GM21360 (cell line): Measurements from ENCODE around the gene LSM4.
"Not testable (repeated sequence)": the region's sequence is repeated elsewhere in the genome, so short reads cannot be mapped to it uniquely, and the experiment has no call there.

ENCODE experiments used
- ATAC-seq: cut with Tn5 transposase; IDR thresholded peaks from one replicate; pipeline ENCODE4 v1.9.1; 2021; ENCODE audit warnings: mild to moderate bottlenecking, moderate library complexity; ENCODE audit not compliant: unreplicated experiment

Gene LSM4

GRCh38 chr19:18340990-18341868 is 18.4 kb upstream of the LSM4 start:
- ATAC-seq: no peak

GRCh38 chr19:18340190-18340989 is 17.5 kb upstream of the LSM4 start, which contains the start of gene PGPEP1:
Gene PGPEP1, plus strand, starts transcription at chr19:18340598. Its CDS starts 84 bp downstream, at chr19:18340682.
- no peak for ATAC-seq

GRCh38 chr19:18339723-18340122 is 16.8 kb upstream of the LSM4 start:
- ATAC-seq: no peak

DNA sequence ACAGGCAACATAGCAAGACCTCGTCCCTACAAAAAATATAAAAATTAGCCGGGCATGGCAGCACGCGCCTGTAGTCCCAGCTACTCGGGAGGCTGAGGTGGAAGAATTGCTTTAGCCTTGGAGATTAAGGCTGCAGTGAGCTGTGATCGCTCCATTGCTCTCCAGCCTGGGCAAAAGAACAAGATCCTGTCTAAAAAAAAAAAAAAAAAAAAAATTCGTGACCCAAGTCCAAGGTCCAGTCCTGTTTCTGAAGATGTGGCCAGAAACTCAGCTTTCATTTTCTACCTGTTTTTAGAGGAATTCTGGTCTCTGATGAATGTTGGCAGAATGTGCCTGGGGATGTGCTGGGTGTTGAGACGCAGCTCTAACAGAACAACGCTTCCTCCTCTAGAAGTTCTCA is 15.7 kb upstream of the LSM4 start:
- no peak for ATAC-seq

GRCh38 chr19:18336121-18336520 is 13.2 kb upstream of the LSM4 start:
- ATAC-seq: no peak

GRCh38 chr19:18333680-18334079 is 10.8 kb upstream of the LSM4 start:
- ATAC-seq: no peak

- ATAC-seq: no peak
Measured at GRCh38 chr19:18332917-18333530, 10.1 kb upstream of the LSM4 start.

DNA sequence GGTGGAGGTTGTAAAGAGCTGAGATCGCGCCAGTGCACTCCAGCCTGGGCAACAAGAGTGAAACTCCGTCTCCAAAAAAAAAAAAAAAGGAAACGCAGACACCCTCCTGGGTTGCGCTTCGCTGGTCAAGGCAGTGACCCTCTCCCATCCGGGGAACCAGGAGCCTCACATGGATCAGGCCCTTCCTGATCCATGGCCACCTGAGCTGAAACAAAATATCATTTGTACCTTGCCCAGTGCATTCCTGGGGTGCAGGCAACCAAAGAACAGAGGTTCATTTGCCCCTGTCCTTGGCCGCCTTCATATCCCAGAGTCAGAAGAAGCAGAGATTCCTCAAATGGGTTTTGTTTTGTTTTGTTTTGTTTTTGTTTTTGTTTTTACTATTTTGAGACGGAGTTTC is 8.0 kb upstream of the LSM4 start:
- no peak for ATAC-seq

GRCh38 chr19:18329035-18329376 is 6.1 kb upstream of the LSM4 start:
- ATAC-seq: no peak

DNA sequence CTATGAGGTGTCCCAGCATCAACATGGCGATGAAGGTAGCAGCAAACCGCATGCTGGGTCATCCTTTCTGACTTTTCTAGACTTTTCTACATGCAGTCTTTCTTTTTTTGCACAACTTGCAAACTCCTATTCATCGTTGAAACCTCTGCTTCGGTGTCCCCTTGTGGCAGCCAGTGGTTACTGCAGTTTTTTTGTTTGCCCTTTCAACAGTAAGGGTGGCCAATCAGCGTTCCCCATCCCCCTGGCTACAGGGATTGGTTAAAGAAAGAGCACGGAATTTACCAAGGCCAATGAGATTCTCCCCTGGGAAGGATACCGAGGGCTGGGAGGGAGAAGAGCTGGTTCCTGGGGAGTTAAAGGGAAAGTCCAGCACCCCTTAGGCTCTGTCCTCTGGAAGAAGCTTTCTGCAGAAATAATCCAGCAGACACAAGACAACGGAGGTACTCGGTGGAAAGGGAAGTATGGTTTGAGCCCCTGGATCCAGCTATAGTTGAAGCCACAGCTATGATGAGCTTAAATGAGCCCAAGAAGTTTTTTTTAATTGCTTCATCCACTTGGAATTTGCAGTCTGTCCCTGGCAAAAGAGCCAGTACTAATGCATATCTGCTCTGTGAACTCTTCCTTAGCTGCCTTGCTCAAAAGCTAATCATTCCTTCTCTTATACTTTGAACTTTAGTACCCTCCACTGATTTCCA is 5.6 kb upstream of the LSM4 start:
- peak; percentile 87 for ATAC-seq

DNA sequence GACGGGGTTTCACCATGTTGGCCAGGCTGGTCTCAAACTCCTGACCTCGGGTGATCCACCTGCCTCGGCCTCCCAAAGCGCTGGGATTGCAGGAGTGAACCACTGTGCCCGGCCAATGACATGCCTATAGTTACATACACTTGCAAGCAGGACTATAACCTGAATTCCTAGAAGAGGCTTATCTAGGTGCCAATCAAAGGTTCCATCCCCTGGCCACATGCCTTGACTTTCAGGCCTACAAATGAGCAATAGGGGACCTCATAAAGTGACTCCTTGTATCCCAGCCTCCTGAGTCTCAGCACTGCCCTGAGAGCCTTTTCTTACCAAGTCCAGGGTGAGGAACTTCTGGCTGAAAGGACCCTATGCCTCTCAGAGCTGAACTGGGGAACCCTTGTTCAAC is 3.9 kb upstream of the LSM4 start:
- ATAC-seq: no peak

- not testable (repeated sequence) for ATAC-seq
Measured at GRCh38 chr19:18324373-18324731, 1.5 kb upstream of the LSM4 start.

DNA sequence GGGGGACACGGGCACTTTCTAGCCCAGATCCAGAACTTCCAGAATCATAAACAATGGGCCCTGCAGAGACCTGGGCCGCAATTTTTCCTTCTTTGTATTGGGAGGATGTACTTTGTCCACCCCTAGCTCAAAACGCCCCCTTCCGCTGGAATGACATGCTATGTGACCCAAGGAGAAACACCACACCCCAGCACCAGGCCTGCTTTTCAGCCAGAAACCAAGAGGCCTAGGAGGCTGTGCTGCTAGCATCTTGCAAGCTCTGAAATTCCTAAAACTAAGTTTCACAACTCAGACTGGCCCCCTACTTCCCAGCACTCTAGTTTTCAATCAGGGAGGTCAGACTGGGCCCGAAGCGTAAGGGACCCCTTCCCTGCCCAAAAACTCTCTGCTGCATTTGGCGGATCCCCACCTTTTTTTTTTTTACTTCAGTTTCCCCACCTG is 538 bp downstream of the LSM4 start:
- ATAC-seq: no peak

- ATAC-seq: no peak
Measured at GRCh38 chr19:18321734-18322102, 1.2 kb downstream of the LSM4 start.

- no peak for ATAC-seq
Measured at GRCh38 chr19:18320865-18321733, 1.8 kb downstream of the LSM4 start.

DNA sequence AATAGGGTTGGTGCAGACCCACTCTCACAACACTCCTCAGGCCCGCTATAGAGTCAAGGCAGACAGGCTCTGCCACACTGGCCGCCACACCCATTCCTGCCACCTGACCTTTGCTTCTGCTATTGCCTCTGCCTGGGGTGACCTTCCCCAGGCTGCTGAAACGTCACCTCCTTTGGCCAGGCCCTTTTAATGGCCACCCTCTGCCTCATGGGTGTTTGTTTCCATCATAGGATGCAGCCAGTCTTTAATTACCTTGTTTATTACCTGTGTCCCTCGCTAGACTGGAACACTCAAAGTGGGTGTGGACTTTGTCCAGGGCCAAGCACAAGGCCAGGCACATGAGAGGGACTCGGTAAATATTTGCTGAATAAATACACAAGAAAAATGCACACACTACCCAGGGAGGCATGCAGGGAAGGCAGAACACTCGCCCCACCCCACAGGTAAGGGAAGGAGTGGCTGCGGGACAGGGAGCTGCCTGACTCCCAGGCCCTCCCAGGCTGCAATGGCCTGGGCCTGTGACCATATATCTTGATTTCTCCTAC is 3.2 kb downstream of the LSM4 start:
- no peak for ATAC-seq

DNA sequence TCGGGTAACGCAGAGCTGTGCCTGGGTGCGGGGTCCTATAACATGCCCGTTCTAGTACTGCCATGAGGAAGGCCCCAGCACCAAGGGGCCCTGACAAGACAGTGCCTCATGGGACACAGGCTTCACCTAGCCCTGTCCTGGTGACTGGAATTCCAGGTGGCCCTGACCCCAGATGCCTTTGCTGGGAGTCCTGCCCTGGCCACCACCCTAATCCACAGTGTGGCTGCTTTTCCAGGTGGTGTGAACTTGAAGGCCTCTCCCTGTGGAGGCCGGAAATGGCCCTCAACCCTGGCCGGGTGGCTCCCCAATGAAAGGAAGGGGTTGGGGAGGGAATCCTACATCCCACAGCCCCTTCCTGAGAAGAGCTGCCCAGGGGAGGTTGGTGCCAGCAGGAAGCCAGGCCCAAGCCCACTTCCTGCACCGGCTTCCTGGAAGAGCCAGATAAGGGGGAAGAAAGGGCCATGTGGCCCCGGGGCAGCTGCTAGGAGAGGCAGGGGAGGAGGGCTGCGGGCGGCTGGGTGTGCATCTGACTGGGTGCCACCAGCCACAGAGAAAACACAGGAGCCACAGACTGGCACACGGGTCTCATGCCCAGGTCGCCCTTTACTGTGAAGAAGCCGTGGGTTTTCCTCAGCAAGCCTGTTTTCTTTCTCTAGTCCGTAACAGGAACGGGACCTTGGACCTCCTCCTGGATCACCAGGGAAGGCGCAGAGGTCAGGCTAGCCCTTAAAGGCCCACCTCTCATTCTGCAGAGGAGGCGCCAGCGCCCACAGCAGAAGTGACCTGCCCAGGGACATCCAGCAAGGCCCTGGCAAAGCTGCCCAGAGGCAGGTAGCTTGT is 4.7 kb downstream of the LSM4 start:
- no peak for ATAC-seq

- no peak for ATAC-seq
Measured at GRCh38 chr19:18313398-18313797, 9.5 kb downstream of the LSM4 start.

- ATAC-seq: no peak
Measured at GRCh38 chr19:18312092-18312534, 10.8 kb downstream of the LSM4 start.
